Liver (tissue), 9 donors: ENCODE measurements around the gene BAIAP2. TPM values are rescaled to one million over a fixed set of nuclear protein-coding genes. Genes with fewer than 3 reads are reported as not detected.

Source experiments
- DNase-seq: peaks from one replicate; pipeline ENCODE4 v3.0.0-alpha.2; 2017; ENCODE audit warnings: low spot score
- H3K27ac ChIP-seq, 2 donors: one replicate each; pipeline ENCODE4 v1.7.0; 2013; ENCODE audit warnings: inconsistent platforms in 2 of 2, low read length in 2 of 2, control low read depth in 1 of 2, low read depth in 1 of 2, mild to moderate bottlenecking in 1 of 2
- H3K27me3 ChIP-seq, 4 donors: one replicate each; pipeline versions ENCODE4 v1.6.1 to v1.7.0; 2013; ENCODE audit warnings: low read length in 3 of 4, inconsistent platforms in 1 of 4, mild to moderate bottlenecking in 1 of 4, moderate library complexity in 1 of 4; ENCODE audit not compliant: control insufficient read depth in 4 of 4, insufficient read depth in 4 of 4
- H3K36me3 ChIP-seq, 4 donors: one replicate each; pipeline versions ENCODE4 v1.6.1 to v1.7.0; 2013; ENCODE audit warnings: low read length in 3 of 4, mild to moderate bottlenecking in 3 of 4, low read depth in 1 of 4, moderate library complexity in 1 of 4; ENCODE audit not compliant: control insufficient read depth in 4 of 4, insufficient read depth in 3 of 4
- H3K4me1 ChIP-seq, 4 donors: one replicate each; pipeline versions ENCODE4 v1.6.1 to v1.7.0; 2013; ENCODE audit warnings: low read length in 3 of 4, mild to moderate bottlenecking in 3 of 4, moderate library complexity in 1 of 4; ENCODE audit not compliant: control insufficient read depth in 4 of 4, insufficient read depth in 4 of 4
- H3K4me3 ChIP-seq, 3 donors: one replicate each; pipeline versions ENCODE4 v1.6.1 to v1.7.0; 2013; ENCODE audit warnings: low read length in 3 of 3, control low read depth in 1 of 3, low read depth in 1 of 3, mild to moderate bottlenecking in 1 of 3
- H3K9ac ChIP-seq, 2 donors: one replicate each; pipeline ENCODE4 v1.7.0; 2013; ENCODE audit warnings: low read length in 2 of 2, mild to moderate bottlenecking in 2 of 2, moderate library complexity in 2 of 2, control low read depth in 1 of 2, low read depth in 1 of 2
- H3K9me3 ChIP-seq, 4 donors: one replicate each; pipeline versions ENCODE4 v1.6.1 to v1.7.0; 2013; ENCODE audit warnings: low read length in 3 of 4; ENCODE audit not compliant: control insufficient read depth in 4 of 4
- ATF3 ChIP-seq: IDR thresholded peaks from 2 replicates; pipeline ENCODE4 v1.6.1; 2016; ENCODE audit warnings: antibody characterized with exemption
- CTCF ChIP-seq: fragments of 150-350 bp; IDR thresholded peaks from 2 replicates; pipeline ENCODE4 v1.5.1; 2017; ENCODE audit warnings: improper control_type of control experiment, low read depth, low read length; ENCODE audit not compliant: missing input control
- EGR1 ChIP-seq, 2 donors: IDR thresholded peaks; 2 replicates each; pipeline ENCODE4 v1.6.1; 2016 to 2018; ENCODE audit warnings: antibody characterized with exemption in 2 of 2, low read depth in 2 of 2
- FOXA1 ChIP-seq: IDR thresholded peaks from 2 replicates; pipeline ENCODE4 v1.6.1; 2016; ENCODE audit warnings: antibody characterized with exemption
- FOXA2 ChIP-seq: IDR thresholded peaks from 2 replicates; pipeline ENCODE4 v1.6.1; 2016; ENCODE audit warnings: antibody characterized with exemption
- GABPA ChIP-seq, 2 donors: IDR thresholded peaks in 1 of 2; conservative IDR thresholded peaks in 1 of 2; 2 replicates each; pipeline ENCODE4 v1.6.1; 2016; ENCODE audit warnings: antibody characterized with exemption in 2 of 2, mild to moderate bottlenecking in 1 of 2, moderate library complexity in 1 of 2
- HNF4A ChIP-seq, 2 donors: conservative IDR thresholded peaks; 2 replicates each; pipeline ENCODE4 v1.6.1; 2016; ENCODE audit warnings: antibody characterized with exemption in 2 of 2, mild to moderate bottlenecking in 2 of 2
- HNF4G ChIP-seq: IDR thresholded peaks from 2 replicates; pipeline ENCODE4 v1.6.1; 2016; ENCODE audit warnings: antibody characterized with exemption
- JUND ChIP-seq, 2 donors: IDR thresholded peaks; 2 replicates each; pipeline ENCODE4 v1.6.1; 2016; ENCODE audit warnings: antibody characterized with exemption in 2 of 2
- MAX ChIP-seq: IDR thresholded peaks from 2 replicates; pipeline ENCODE4 v1.6.1; 2016; ENCODE audit warnings: antibody characterized with exemption
- NR2F2 ChIP-seq: IDR thresholded peaks from 2 replicates; pipeline ENCODE4 v1.6.1; 2016; ENCODE audit warnings: antibody characterized with exemption
- RAD21 ChIP-seq, 2 donors: IDR thresholded peaks; 2 replicates each; pipeline ENCODE4 v1.6.1; 2016; ENCODE audit warnings: antibody characterized with exemption in 2 of 2, mild to moderate bottlenecking in 2 of 2
- RXRA ChIP-seq, 2 donors: IDR thresholded peaks; 2 replicates each; pipeline ENCODE4 v1.6.1; 2017 to 2018; ENCODE audit warnings: antibody characterized with exemption in 2 of 2, mild to moderate bottlenecking in 1 of 2
- SP1 ChIP-seq: IDR thresholded peaks from 2 replicates; pipeline ENCODE4 v1.6.1; 2018; ENCODE audit warnings: antibody characterized with exemption, mild to moderate bottlenecking
- TAF1 ChIP-seq: conservative IDR thresholded peaks from 2 replicates; pipeline ENCODE4 v1.6.1; 2016; ENCODE audit warnings: antibody characterized with exemption, mild to moderate bottlenecking
- YY1 ChIP-seq: IDR thresholded peaks from 2 replicates; pipeline ENCODE4 v1.6.1; 2016; ENCODE audit warnings: antibody characterized with exemption, mild to moderate bottlenecking
- ZBTB33 ChIP-seq: IDR thresholded peaks from 2 replicates; pipeline ENCODE4 v1.6.1; 2016; ENCODE audit warnings: antibody characterized with exemption
- WGBS: extraction: QIAGEN DNeasy Blood & Tissue Kit; methylation state at CpG from one replicate; pipeline ENCODE4 v1.1.7; 2013; 5-methylcytosine and 5-hydroxymethylcytosine counted together
- polyA plus RNA-seq, 2 donors: library from polyadenylated mRNA; stranded (reverse) in 1 of 2; unstranded in 1 of 2; fragments of 200-250 nt in 1 of 2; fragments of >200 nt in 1 of 2; fragmentation: Nextera tagmentation in 1 of 2; extraction: Ambion mirVana in 1 of 2; gene quantifications; one replicate each; pipeline versions ENCODE4 v1.2.1 to v1.2.3, GENCODE V29; 2013 to 2015
- total RNA-seq, 2 donors: library from RNA; depleted of rRNA; stranded (reverse); fragments of >200 nt; gene quantifications; one replicate each; pipeline ENCODE4 v1.2.3, GENCODE V29; 2014
- TF ChIP-seq, protein P1 (sequence below): IDR thresholded peaks from 2 replicates; pipeline ENCODE4 v1.6.1; 2016; ENCODE audit warnings: antibody characterized with exemption, mild to moderate bottlenecking
- donor health status: healthy.
- donor health status: healthy.
- donor health status: healthy.
- donor health status: healthy.
- donor health status: healthy.

Gene BAIAP2
- total and polyA plus RNA-seq, 4 donors = 8.1 to 61.3 (median 44.9) TPM

- H3K27ac ChIP-seq = peak overlapping the region; percentile 92 to 98
- peaks cover 22 to 60% (median 38%) of the 10 kb centered on the region in 4 donors for H3K4me1 ChIP-seq
- 32% methylated on average over 27 of the region's 27 CpGs for WGBS
- TF ChIP-seq EGR1 (IDR thresholded peaks at IDR 0.05; ENCODE audit: low read depth in 2 of 2) = peak in 1 of 2 donors; percentile 79
- TF ChIP-seq FOXA1 = no peak
- peak in 1 of 2 donors; percentile 85 for TF ChIP-seq GABPA (IDR thresholded peaks at IDR 0.05 in 1 of 2, conservative IDR thresholded peaks at IDR 0.05 in 1 of 2)
- TF ChIP-seq YY1 = peak; percentile 95
- TF ChIP-seq ZBTB33 = no peak
- TF ChIP-seq, protein P1, sequence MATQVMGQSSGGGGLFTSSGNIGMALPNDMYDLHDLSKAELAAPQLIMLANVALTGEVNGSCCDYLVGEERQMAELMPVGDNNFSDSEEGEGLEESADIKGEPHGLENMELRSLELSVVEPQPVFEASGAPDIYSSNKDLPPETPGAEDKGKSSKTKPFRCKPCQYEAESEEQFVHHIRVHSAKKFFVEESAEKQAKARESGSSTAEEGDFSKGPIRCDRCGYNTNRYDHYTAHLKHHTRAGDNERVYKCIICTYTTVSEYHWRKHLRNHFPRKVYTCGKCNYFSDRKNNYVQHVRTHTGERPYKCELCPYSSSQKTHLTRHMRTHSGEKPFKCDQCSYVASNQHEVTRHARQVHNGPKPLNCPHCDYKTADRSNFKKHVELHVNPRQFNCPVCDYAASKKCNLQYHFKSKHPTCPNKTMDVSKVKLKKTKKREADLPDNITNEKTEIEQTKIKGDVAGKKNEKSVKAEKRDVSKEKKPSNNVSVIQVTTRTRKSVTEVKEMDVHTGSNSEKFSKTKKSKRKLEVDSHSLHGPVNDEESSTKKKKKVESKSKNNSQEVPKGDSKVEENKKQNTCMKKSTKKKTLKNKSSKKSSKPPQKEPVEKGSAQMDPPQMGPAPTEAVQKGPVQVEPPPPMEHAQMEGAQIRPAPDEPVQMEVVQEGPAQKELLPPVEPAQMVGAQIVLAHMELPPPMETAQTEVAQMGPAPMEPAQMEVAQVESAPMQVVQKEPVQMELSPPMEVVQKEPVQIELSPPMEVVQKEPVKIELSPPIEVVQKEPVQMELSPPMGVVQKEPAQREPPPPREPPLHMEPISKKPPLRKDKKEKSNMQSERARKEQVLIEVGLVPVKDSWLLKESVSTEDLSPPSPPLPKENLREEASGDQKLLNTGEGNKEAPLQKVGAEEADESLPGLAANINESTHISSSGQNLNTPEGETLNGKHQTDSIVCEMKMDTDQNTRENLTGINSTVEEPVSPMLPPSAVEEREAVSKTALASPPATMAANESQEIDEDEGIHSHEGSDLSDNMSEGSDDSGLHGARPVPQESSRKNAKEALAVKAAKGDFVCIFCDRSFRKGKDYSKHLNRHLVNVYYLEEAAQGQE = peak; percentile 81
- TF ChIP-seq RXRA (IDR thresholded peaks at IDR 0.05) = peak; percentile 80 to 85
- TF ChIP-seq JUND (IDR thresholded peaks at IDR 0.05) = no peak
- peak; percentile 89 for TF ChIP-seq MAX
- TF ChIP-seq HNF4A (conservative IDR thresholded peaks at IDR 0.05) = peak; percentile 52 to 71
- TF ChIP-seq SP1 = peak; percentile 86
- peak in 1 of 2 donors; percentile 42 for TF ChIP-seq RAD21 (IDR thresholded peaks at IDR 0.05)
- TF ChIP-seq NR2F2 = peak; percentile 80
- TF ChIP-seq CTCF = no peak
- peak; percentile 51 for TF ChIP-seq FOXA2
- no peak for TF ChIP-seq TAF1
- no peak for TF ChIP-seq HNF4G
- no peak for TF ChIP-seq ATF3
- H3K36me3 ChIP-seq = peaks cover 8 to 20% (median 14%) of the 10 kb centered on the region in 4 donors
- H3K4me3 ChIP-seq = peak overlapping the region; percentile 52 to 66 (median 56)
- peak overlapping the region; percentile 56 to 66 for H3K9ac ChIP-seq
- peak; percentile 72 for DNase-seq
- H3K27me3 ChIP-seq = no peaks in the 10 kb centered on the region
- H3K9me3 ChIP-seq = no peaks in the 10 kb centered on the region
These were observed 48.3 kb downstream of the BAIAP2 start for GRCh38 chr17:81083125-81083765.
